HepG2 (cell line): ENCODE data around the gene C2CD2. TPM values are rescaled to one million over a fixed set of nuclear protein-coding genes. Genes with fewer than 3 reads are reported as not detected.

Experiments
- EED ChIP-seq: sonication (generic); formaldehyde crosslinking; IDR thresholded peaks from 2 replicates; pipeline ENCODE4 v1.5.0; 2020; ENCODE audit warnings: mild to moderate bottlenecking, missing genetic modification reagents
- HINFP ChIP-seq: sonication (generic); formaldehyde crosslinking; IDR thresholded peaks from 2 replicates; pipeline ENCODE4 v1.4.0; 2020; ENCODE audit warnings: low read depth, mild to moderate bottlenecking, missing genetic modification reagents
- HOXA7 ChIP-seq: sonication (generic); formaldehyde crosslinking; IDR thresholded peaks from 2 replicates; pipeline ENCODE4 v1.8.1; 2022; ENCODE audit warnings: mild to moderate bottlenecking, missing genetic modification reagents, moderate library complexity
- KAT7 ChIP-seq: IDR thresholded peaks from 2 replicates; pipeline ENCODE4 v1.6.1; 2018; ENCODE audit warnings: borderline replicate concordance, missing compliant biosample characterization
- KLF11 ChIP-seq: IDR thresholded peaks from 2 replicates; pipeline ENCODE4 v1.6.1; 2016; ENCODE audit warnings: missing compliant biosample characterization
- LCORL ChIP-seq, 2 experiments: fragments of 450-650 bp in 1 of 2; sonication (generic) in 1 of 2; formaldehyde crosslinking in 1 of 2; IDR thresholded peaks; 2 replicates each; pipeline versions ENCODE4 v1.5.0 to v1.6.1; 2017 to 2020; ENCODE audit warnings: antibody characterized with exemption in 1 of 2, missing genetic modification reagents in 1 of 2
- PAF1 ChIP-seq: IDR thresholded peaks from 2 replicates; pipeline ENCODE4 v1.6.1; 2016; ENCODE audit warnings: missing genetic modification reagents, missing compliant biosample characterization
- PPARG ChIP-seq: conservative IDR thresholded peaks from 2 replicates; pipeline ENCODE4 v1.6.1; 2016; ENCODE audit warnings: missing biosample characterization, missing genetic modification reagents
- SKIL ChIP-seq: sonication (generic); formaldehyde crosslinking; IDR thresholded peaks from 2 replicates; pipeline ENCODE4 v1.8.0; 2022; ENCODE audit warnings: missing genetic modification reagents, mild to moderate bottlenecking, moderate library complexity, borderline replicate concordance
- TFDP2 ChIP-seq: sonication (generic); formaldehyde crosslinking; IDR thresholded peaks from 2 replicates; pipeline ENCODE4 v1.4.0; 2020; ENCODE audit warnings: missing genetic modification reagents
- ZFP90 ChIP-seq: sonication (generic); formaldehyde crosslinking; IDR thresholded peaks from 2 replicates; pipeline ENCODE4 v1.8.0; 2022; ENCODE audit warnings: missing genetic modification reagents, mild to moderate bottlenecking, inconsistent platforms, borderline replicate concordance
- ZNF296 ChIP-seq: sonication (generic); formaldehyde crosslinking; conservative IDR thresholded peaks from 2 replicates; pipeline ENCODE4 v1.5.0; 2020; ENCODE audit warnings: mild to moderate bottlenecking, missing genetic modification reagents
- ZNF790 ChIP-seq: sonication (generic); formaldehyde crosslinking; IDR thresholded peaks from 2 replicates; pipeline ENCODE4 v1.8.0; 2022; ENCODE audit warnings: missing genetic modification reagents, mild to moderate bottlenecking, borderline replicate concordance
- polyA plus RNA-seq, 8 experiments: library from polyadenylated mRNA; depleted of rRNA in 3 of 8; stranded (reverse) in 7 of 8; unstranded in 1 of 8; fragments of >200 nt; fragmentation: Illumina TruSeq in 4 of 8; extraction: Trizol in 4 of 8; gene quantifications; 2 replicates each; pipeline versions ENCODE4 v1.2.1 to v1.2.3, GENCODE V29; 2011 to 2016; ENCODE audit warnings: low read depth in 4 of 8, missing spikeins in 1 of 8, mixed read lengths in 1 of 8; ENCODE audit not compliant: insufficient read depth in 1 of 8
- total RNA-seq, 5 experiments: library from RNA; depleted of rRNA; stranded (reverse); fragments of >200 nt; fragmentation: Illumina TruSeq; extraction: Trizol; gene quantifications; 2 replicates each; pipeline ENCODE4 v1.2.3, GENCODE V29; 2016; ENCODE audit warnings: low read depth in 1 of 5
- TF ChIP-seq, protein P1 (sequence below): sonication (generic); formaldehyde crosslinking; IDR thresholded peaks from 2 replicates; pipeline ENCODE4 v1.8.1; 2022; ENCODE audit warnings: low read depth, mild to moderate bottlenecking, missing genetic modification reagents
- TF ChIP-seq, protein P2 (sequence below): sonication (generic); formaldehyde crosslinking; IDR thresholded peaks from 2 replicates; pipeline ENCODE4 v1.4.0; 2020; ENCODE audit warnings: mild to moderate bottlenecking, low read depth, missing genetic modification reagents
- TF ChIP-seq, protein P3 (sequence below): sonication (generic); formaldehyde crosslinking; IDR thresholded peaks from 2 replicates; pipeline ENCODE4 v1.4.0; 2020; ENCODE audit warnings: missing genetic modification reagents

Gene C2CD2
- total and polyA plus RNA-seq, 2 of the 13 experiments (the other 11 are each of a cell fraction or from before 2014, with no cell fraction given) = 12.5 to 19.7 TPM

- TF ChIP-seq KAT7 (no peak), LCORL (IDR thresholded peaks at IDR 0.05) (no peak), LCORL (CRISPR knock-in tag; IDR thresholded peaks at IDR 0.05) (0 out of 2 replicates have a peak, but pooled peaks have one; percentile 53), PAF1 (CRISPR knock-in tag) (no peak), HINFP (CRISPR knock-in tag) (peak; percentile 86), HOXA7 (CRISPR knock-in tag) (no peak), ZFP90 (no peak), ZNF296 (CRISPR knock-in tag) (no peak), TFDP2 (peak; percentile 80), SKIL (peak; percentile 20; the same call in 1 of the 2 replicates), KLF11 (CRISPR knock-in tag) (no peak), PPARG (CRISPR knock-in tag) (no peak), EED (CRISPR knock-in tag) (peak; percentile 45; the same call in 1 of the 2 replicates), ZNF790 (CRISPR knock-in tag) (peak; percentile 35; the same call in 1 of the 2 replicates)
- TF ChIP-seq, protein P1, sequence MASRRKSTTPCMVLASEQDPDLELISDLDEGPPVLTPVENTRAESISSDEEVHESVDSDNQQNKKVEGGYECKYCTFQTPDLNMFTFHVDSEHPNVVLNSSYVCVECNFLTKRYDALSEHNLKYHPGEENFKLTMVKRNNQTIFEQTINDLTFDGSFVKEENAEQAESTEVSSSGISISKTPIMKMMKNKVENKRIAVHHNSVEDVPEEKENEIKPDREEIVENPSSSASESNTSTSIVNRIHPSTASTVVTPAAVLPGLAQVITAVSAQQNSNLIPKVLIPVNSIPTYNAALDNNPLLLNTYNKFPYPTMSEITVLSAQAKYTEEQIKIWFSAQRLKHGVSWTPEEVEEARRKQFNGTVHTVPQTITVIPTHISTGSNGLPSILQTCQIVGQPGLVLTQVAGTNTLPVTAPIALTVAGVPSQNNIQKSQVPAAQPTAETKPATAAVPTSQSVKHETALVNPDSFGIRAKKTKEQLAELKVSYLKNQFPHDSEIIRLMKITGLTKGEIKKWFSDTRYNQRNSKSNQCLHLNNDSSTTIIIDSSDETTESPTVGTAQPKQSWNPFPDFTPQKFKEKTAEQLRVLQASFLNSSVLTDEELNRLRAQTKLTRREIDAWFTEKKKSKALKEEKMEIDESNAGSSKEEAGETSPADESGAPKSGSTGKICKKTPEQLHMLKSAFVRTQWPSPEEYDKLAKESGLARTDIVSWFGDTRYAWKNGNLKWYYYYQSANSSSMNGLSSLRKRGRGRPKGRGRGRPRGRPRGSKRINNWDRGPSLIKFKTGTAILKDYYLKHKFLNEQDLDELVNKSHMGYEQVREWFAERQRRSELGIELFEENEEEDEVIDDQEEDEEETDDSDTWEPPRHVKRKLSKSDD (CRISPR knock-in tag) = peak; percentile 81
- TF ChIP-seq, protein P2, sequence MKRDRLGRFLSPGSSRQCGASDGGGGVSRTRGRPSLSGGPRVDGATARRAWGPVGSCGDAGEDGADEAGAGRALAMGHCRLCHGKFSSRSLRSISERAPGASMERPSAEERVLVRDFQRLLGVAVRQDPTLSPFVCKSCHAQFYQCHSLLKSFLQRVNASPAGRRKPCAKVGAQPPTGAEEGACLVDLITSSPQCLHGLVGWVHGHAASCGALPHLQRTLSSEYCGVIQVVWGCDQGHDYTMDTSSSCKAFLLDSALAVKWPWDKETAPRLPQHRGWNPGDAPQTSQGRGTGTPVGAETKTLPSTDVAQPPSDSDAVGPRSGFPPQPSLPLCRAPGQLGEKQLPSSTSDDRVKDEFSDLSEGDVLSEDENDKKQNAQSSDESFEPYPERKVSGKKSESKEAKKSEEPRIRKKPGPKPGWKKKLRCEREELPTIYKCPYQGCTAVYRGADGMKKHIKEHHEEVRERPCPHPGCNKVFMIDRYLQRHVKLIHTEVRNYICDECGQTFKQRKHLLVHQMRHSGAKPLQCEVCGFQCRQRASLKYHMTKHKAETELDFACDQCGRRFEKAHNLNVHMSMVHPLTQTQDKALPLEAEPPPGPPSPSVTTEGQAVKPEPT (CRISPR knock-in tag) = peak; percentile 93
- TF ChIP-seq, protein P3, sequence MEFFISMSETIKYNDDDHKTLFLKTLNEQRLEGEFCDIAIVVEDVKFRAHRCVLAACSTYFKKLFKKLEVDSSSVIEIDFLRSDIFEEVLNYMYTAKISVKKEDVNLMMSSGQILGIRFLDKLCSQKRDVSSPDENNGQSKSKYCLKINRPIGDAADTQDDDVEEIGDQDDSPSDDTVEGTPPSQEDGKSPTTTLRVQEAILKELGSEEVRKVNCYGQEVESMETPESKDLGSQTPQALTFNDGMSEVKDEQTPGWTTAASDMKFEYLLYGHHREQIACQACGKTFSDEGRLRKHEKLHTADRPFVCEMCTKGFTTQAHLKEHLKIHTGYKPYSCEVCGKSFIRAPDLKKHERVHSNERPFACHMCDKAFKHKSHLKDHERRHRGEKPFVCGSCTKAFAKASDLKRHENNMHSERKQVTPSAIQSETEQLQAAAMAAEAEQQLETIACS (CRISPR knock-in tag) = peak; percentile 22; the same call in 1 of the 2 replicates
Observed at GRCh38 chr21:41953831-41954653, at the start of gene C2CD2 (continued).
